Smooth muscle cell (in vitro differentiated cells): ENCODE data around the gene C5orf15. TPM values are rescaled to one million over a fixed set of nuclear protein-coding genes. Genes with fewer than 3 reads are reported as not detected.

Experiments
- DNase-seq: peaks from one replicate; lab custom pipeline; 2025; ENCODE audit not compliant: unreplicated experiment; lab: John Stamatoyannopoulos, UW
- H2AFZ ChIP-seq: fragments of 200-600 bp; sonication (generic); 2 replicates; pipeline ENCODE4 v1.6.0; 2016; ENCODE audit warnings: antibody characterized with exemption, low read depth, mild to moderate bottlenecking
- H3F3A ChIP-seq: fragments of 200-600 bp; sonication (generic); 2 replicates; pipeline ENCODE4 v1.6.0; 2017; ENCODE audit warnings: antibody characterized with exemption, low read depth
- H3K27ac ChIP-seq: fragments of 200-600 bp; sonication (generic); 2 replicates; pipeline ENCODE4 v1.5.1; 2016; ENCODE audit warnings: low read depth, mild to moderate bottlenecking
- H3K27me3 ChIP-seq: fragments of 200-600 bp; sonication (generic); 2 replicates; pipeline ENCODE4 v1.6.1; 2016; ENCODE audit warnings: low read depth, mild to moderate bottlenecking
- H3K36me3 ChIP-seq: fragments of 200-600 bp; sonication (generic); 2 replicates; pipeline ENCODE4 v1.5.1; 2016; ENCODE audit warnings: low read depth
- H3K4me1 ChIP-seq: fragments of 200-600 bp; sonication (generic); 2 replicates; pipeline ENCODE4 v1.5.1; 2016; ENCODE audit warnings: low read depth
- H3K4me2 ChIP-seq: fragments of 200-600 bp; sonication (generic); 2 replicates; pipeline ENCODE4 v1.6.0; 2016; ENCODE audit warnings: mild to moderate bottlenecking
- H3K4me3 ChIP-seq: fragments of 200-600 bp; sonication (generic); 2 replicates; pipeline ENCODE4 v1.5.1; 2016; ENCODE audit warnings: mild to moderate bottlenecking
- H3K79me2 ChIP-seq: fragments of 200-600 bp; sonication (generic); 2 replicates; pipeline ENCODE4 v1.6.0; 2016; ENCODE audit warnings: low read depth, mild to moderate bottlenecking
- H3K9ac ChIP-seq: fragments of 200-600 bp; sonication (generic); 2 replicates; pipeline ENCODE4 v1.6.0; 2016; ENCODE audit warnings: low read depth
- H3K9me3 ChIP-seq: fragments of 200-600 bp; sonication (generic); replicated peaks from 2 replicates; pipeline ENCODE4 v1.5.1; 2016; ENCODE audit warnings: low read depth
- H4K20me1 ChIP-seq: fragments of 200-600 bp; sonication (generic); 2 replicates; pipeline ENCODE4 v1.6.0; 2016; ENCODE audit warnings: low read depth
- CTCF ChIP-seq: fragments of 200-600 bp; sonication (generic); IDR thresholded peaks from 2 replicates; pipeline ENCODE4 v1.5.1; 2017; ENCODE audit warnings: borderline replicate concordance, mild to moderate bottlenecking, antibody characterized with exemption; ENCODE audit not compliant: insufficient read depth, poor library complexity, severe bottlenecking
- WGBS: methylation state at CpG from one replicate; pipeline ENCODE4 v1.1.7; 2016; ENCODE audit warnings: low lambda C conversion rate; 5-methylcytosine and 5-hydroxymethylcytosine counted together
- polyA plus RNA-seq: library from polyadenylated mRNA; unstranded; fragments of >200 nt; fragmentation: Nextera tagmentation; extraction: Ambion mirVana; gene quantifications from 2 replicates; pipeline ENCODE4 v1.2.1, GENCODE V29; 2016
- total RNA-seq: library from RNA; depleted of rRNA; stranded (reverse); fragments of >200 nt; gene quantifications from 2 replicates; pipeline ENCODE4 v1.2.3, GENCODE V29; 2014

C5orf15 gene
- total and polyA plus RNA-seq, 2 experiments from 2014 or later = 64.9 to 128 TPM

GRCh38 chr5:134000696-134001453 is 32.5 kb upstream of the C5orf15 start:
- Histone ChIP-seq H2AFZ (no peak overlapping the region), H3K27ac (no peak overlapping the region), H3K27me3 (no peaks in the 10 kb centered on the region), H3F3A (no peaks in the 10 kb centered on the region), H3K4me3 (no peak overlapping the region), H3K36me3 (no peaks in the 10 kb centered on the region), H3K4me2 (no peak overlapping the region), H3K4me1 (peaks cover 13% of the 10 kb centered on the region), H4K20me1 (peaks cover 81% of the 10 kb centered on the region), H3K9ac (no peak overlapping the region), H3K9me3 (no peaks in the 10 kb centered on the region), H3K79me2 (peaks cover 82% of the 10 kb centered on the region)
- DNase-seq = no peak
- WGBS = 95% methylated on average over 10 of the region's 10 CpGs
- TF ChIP-seq CTCF = no peak

DNA sequence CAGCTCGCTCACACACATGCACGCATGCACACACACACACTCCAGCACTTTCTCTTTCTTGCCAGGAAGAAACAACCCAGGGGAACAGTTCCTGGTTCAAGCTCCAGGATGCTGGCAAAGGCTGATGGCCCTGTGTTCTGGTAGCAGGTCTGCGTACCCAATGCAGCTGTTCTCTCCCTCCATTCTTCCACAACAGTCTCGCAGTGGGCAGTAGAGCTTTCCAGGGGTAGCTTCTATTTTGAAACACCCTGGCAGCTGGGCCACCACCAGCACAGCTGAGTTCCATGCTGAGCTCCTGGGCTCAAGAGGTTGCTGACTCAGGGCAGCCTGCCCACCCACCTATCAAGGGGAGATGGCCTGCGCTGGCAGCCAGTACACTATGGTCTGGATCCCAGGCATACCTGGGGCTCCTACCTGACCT is 31.7 kb upstream of the C5orf15 start:
- Histone ChIP-seq H3K4me1 (peaks cover 21% of the 10 kb centered on the region), H3K36me3 (no peaks in the 10 kb centered on the region), H3K27ac (no peak overlapping the region), H3F3A (no peaks in the 10 kb centered on the region), H3K4me3 (no peak overlapping the region), H4K20me1 (peaks cover 89% of the 10 kb centered on the region), H3K27me3 (no peaks in the 10 kb centered on the region), H3K9ac (no peak overlapping the region), H3K4me2 (no peak overlapping the region), H3K9me3 (no peaks in the 10 kb centered on the region), H2AFZ (no peak overlapping the region), H3K79me2 (peaks cover 90% of the 10 kb centered on the region)
- no peak for DNase-seq
- no peak for TF ChIP-seq CTCF
- 98% methylated on average over 5 of the region's 5 CpGs for whole genome bisulfite sequencing

DNA sequence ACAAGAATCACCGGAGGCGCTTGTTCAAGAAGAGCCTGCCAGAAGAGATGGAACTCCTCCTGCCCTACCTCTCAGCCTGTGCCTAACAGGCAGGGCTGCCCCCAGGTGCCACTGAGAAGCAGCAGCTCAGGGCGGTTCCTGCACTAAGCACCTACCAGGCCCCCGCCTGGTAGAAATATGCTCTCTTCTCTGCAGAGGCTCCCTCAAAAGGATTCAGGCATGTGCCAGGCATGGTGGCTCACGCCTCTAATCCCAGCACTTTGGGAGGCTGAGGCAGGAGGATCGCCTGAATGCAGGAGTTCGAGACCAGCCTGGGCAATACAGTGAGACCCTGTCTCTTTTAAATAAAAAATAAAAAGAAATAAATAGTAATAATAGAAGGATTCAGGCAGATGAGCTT is 30.4 kb upstream of the C5orf15 start:
- Histone ChIP-seq H3K9ac (no peak overlapping the region), H3K4me1 (peaks cover 27% of the 10 kb centered on the region), H2AFZ (no peak overlapping the region)

More for the DNA sequence above, 30.4 kb upstream of the C5orf15 start:
- Histone ChIP-seq H3K27me3 (no peaks in the 10 kb centered on the region), H3K4me3 (no peak overlapping the region), H3K4me2 (no peak overlapping the region), H3K36me3 (no peaks in the 10 kb centered on the region), H3K9me3 (no peaks in the 10 kb centered on the region), H3K27ac (no peak overlapping the region), H3F3A (no peaks in the 10 kb centered on the region), H3K79me2 (peaks cover 100% of the 10 kb centered on the region), H4K20me1 (peaks cover 100% of the 10 kb centered on the region)
- TF ChIP-seq CTCF = no peak
- 97% methylated on average over 7 of the region's 7 CpGs for WGBS
- no peak for DNase-seq
